Stomach (tissue), 4 donors: Measurements from ENCODE around the gene CLIC6.

Source experiments
- CTCF ChIP-seq, 7 experiments: fragments of 450-650 bp in 4 of 7; fragments of 200-600 bp in 3 of 7; sonication (generic) in 3 of 7; IDR thresholded peaks; one replicate each; pipeline ENCODE4 v1.5.1; 2016 to 2019; ENCODE audit warnings: antibody characterized with exemption in 7 of 7, control low read depth in 2 of 7, mild to moderate bottlenecking in 1 of 7
- POLR2A ChIP-seq, 4 donors: fragments of 450-650 bp; IDR thresholded peaks; one replicate each; pipeline ENCODE4 v1.6.1; 2016; ENCODE audit warnings: antibody characterized with exemption in 4 of 4, control low read depth in 2 of 4, mild to moderate bottlenecking in 1 of 4, moderate library complexity in 1 of 4
- POLR2AphosphoS5 ChIP-seq, 3 donors: sonication (generic); formaldehyde crosslinking; IDR thresholded peaks; one replicate each; pipeline ENCODE4 v1.6.1; 2016; ENCODE audit warnings: antibody characterized with exemption in 3 of 3

- TF ChIP-seq POLR2AphosphoS5 (IDR thresholded peaks at IDR 0.05) (no peak), CTCF (IDR thresholded peaks at IDR 0.05) (no peak), POLR2A (IDR thresholded peaks at IDR 0.05) (no peak)
These were observed 15.5 kb downstream of the CLIC6 start for GRCh38 chr21:34684174-34684876.
